Vagina (tissue), 2 donors: ENCODE data around the gene MORF4L1. TPM values are rescaled to one million over a fixed set of nuclear protein-coding genes. Genes with fewer than 3 reads are reported as not detected.

Source experiments
- DNase-seq, 2 donors: peaks; one replicate each; pipeline ENCODE4 v3.0.0-alpha.2; 2017; ENCODE audit errors: extremely low spot score in 2 of 2
- H3K27ac ChIP-seq: fragments of 200-600 bp; sonication (generic); one replicate; pipeline ENCODE4 v1.5.1; 2019
- H3K27me3 ChIP-seq: fragments of 200-600 bp; sonication (generic); one replicate; pipeline ENCODE4 v1.5.1; 2019
- H3K36me3 ChIP-seq, 2 donors: fragments of 200-600 bp; sonication (generic); one replicate each; pipeline ENCODE4 v1.5.1; 2017 to 2019
- H3K4me1 ChIP-seq: fragments of 200-600 bp; sonication (generic); one replicate; pipeline ENCODE4 v1.5.1; 2019
- H3K4me3 ChIP-seq, 2 donors: fragments of 200-600 bp; sonication (generic); 1 replicate in 1 of 2; 2 replicates in 1 of 2; pipeline ENCODE4 v1.5.1; 2016 to 2019
- H3K9me3 ChIP-seq: fragments of 200-600 bp; sonication (generic); one replicate; pipeline ENCODE4 v1.5.1; 2019
- POLR2A ChIP-seq, 2 donors: fragments of 450-650 bp; IDR thresholded peaks; one replicate each; pipeline ENCODE4 v1.6.1; 2017; ENCODE audit warnings: antibody characterized with exemption in 2 of 2, mild to moderate bottlenecking in 2 of 2, moderate library complexity in 2 of 2
- POLR2AphosphoS5 ChIP-seq, 2 donors: sonication (generic); formaldehyde crosslinking; IDR thresholded peaks; one replicate each; pipeline ENCODE4 v1.9.0; 2017; ENCODE audit warnings: antibody characterized with exemption in 2 of 2, mild to moderate bottlenecking in 2 of 2, low read depth in 1 of 2; ENCODE audit not compliant: insufficient read depth in 1 of 2
- intact Hi-C: fragments of 100-400 bp; cut with DNase I; formaldehyde crosslinking; loops from one replicate; pipeline ENCODE4 v1.15.1; 2023
- total RNA-seq: library from RNA; depleted of rRNA; stranded (reverse); fragments of >200 nt; gene quantifications from one replicate; pipeline ENCODE4 v1.2.3, GENCODE V29; 2016
- TF ChIP-seq, protein P1 (sequence below), 3 experiments: fragments of 450-650 bp in 2 of 3; fragments of 200-600 bp in 1 of 3; sonication (generic) in 1 of 3; IDR thresholded peaks; one replicate each; pipeline ENCODE4 v1.5.1; 2017 to 2019; ENCODE audit warnings: antibody characterized with exemption in 3 of 3, mild to moderate bottlenecking in 2 of 3, moderate library complexity in 2 of 3

MORF4L1 gene, protein sequence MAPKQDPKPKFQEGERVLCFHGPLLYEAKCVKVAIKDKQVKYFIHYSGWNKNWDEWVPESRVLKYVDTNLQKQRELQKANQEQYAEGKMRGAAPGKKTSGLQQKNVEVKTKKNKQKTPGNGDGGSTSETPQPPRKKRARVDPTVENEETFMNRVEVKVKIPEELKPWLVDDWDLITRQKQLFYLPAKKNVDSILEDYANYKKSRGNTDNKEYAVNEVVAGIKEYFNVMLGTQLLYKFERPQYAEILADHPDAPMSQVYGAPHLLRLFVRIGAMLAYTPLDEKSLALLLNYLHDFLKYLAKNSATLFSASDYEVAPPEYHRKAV
- total RNA-seq: 170 TPM

DNA sequence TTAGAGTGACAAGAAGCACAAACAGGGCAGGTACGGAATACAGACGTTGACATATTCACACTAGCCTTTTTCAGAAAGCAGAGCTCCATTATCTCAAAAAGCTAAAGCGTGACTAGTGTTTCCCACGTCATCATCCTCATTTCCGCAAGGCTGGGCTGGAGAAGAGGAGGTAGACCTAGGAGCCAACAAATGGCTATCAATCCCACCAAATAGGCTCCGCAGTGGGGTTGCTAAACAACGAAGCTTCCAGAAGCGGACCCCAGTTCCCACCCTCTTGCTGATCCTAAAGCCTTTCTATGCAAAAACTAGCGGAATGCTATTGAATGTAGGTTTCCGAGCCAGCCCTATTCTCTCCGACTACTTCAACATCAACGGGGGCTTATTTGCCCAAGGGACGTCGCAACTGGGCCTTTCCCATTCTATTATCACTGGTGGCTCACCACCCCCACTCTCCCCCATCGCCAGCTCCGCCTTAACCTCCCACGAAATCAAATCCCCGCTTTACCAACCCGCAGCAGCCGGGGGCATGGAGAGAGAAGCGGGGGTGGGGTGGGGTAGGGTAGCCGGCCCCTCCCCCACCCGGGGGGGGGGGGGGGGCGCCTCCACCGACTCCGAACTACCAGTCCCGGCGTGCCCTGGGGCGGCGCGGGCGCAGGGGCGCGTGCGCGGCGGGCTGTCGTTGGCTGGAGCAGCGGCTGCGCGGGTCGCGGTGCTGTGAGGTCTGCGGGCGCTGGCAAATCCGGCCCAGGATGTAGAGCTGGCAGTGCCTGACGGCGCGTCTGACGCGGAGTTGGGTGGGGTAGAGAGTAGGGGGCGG, at the start of gene MORF4L1:
Gene MORF4L1 (plus strand): TSS at position 736 of the 817 bp plus-strand sequence. CDS start 128 bp downstream, outside the sequence.
- peak in 1 of 2 donors; percentile 98 for DNase-seq
- TF ChIP-seq, protein P1, sequence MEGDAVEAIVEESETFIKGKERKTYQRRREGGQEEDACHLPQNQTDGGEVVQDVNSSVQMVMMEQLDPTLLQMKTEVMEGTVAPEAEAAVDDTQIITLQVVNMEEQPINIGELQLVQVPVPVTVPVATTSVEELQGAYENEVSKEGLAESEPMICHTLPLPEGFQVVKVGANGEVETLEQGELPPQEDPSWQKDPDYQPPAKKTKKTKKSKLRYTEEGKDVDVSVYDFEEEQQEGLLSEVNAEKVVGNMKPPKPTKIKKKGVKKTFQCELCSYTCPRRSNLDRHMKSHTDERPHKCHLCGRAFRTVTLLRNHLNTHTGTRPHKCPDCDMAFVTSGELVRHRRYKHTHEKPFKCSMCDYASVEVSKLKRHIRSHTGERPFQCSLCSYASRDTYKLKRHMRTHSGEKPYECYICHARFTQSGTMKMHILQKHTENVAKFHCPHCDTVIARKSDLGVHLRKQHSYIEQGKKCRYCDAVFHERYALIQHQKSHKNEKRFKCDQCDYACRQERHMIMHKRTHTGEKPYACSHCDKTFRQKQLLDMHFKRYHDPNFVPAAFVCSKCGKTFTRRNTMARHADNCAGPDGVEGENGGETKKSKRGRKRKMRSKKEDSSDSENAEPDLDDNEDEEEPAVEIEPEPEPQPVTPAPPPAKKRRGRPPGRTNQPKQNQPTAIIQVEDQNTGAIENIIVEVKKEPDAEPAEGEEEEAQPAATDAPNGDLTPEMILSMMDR (IDR thresholded peaks at IDR 0.05): no peak
- TF ChIP-seq POLR2AphosphoS5 (IDR thresholded peaks at IDR 0.05; ENCODE audit: insufficient read depth in 1 of 2, low read depth in 1 of 2) (no peak), POLR2A (IDR thresholded peaks at IDR 0.05) (no peak)
- H3K27ac ChIP-seq: peak within 1 kb of the TSS; percentile 99
- H3K36me3 ChIP-seq: no peaks in the 10 kb centered on the region
- peak within 1 kb of the TSS; percentile 76 to 80 for H3K4me3 ChIP-seq
- no peaks in the 10 kb centered on the region for H3K27me3 ChIP-seq
- peaks cover 36% of the 10 kb centered on the region for H3K4me1 ChIP-seq
- intact Hi-C loops: no loop called here
- H3K9me3 ChIP-seq: no peaks in the 10 kb centered on the region

DNA sequence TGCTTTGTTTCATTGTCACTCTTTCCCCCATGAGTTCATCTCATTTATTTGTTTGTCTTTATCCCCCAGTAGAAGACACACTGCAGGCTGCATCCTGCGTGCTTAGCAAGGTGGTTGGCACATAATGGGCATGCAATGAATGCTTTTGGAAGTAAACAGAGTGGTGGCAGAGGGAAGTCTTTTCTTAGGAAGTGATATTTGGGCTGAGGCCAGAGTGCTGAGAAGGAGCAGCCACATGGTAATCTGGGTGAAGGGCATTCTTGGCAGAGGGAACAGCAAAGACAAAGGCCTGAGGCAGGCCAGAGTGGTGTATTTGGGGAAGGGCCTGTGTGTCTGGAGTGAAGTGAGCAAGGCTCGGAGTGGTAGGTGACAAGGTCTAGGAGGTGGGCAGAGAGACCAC, 43.8 kb upstream of the MORF4L1 start:
- H3K4me1 ChIP-seq: no peaks in the 10 kb centered on the region
- H3K27ac ChIP-seq: no peak overlapping the region
- no peak overlapping the region for H3K4me3 ChIP-seq
- H3K9me3 ChIP-seq: no peaks in the 10 kb centered on the region
- intact Hi-C loops: no loop called here
- TF ChIP-seq, protein P1 (IDR thresholded peaks at IDR 0.05): no peak
- TF ChIP-seq POLR2A (IDR thresholded peaks at IDR 0.05): no peak
- no peak for TF ChIP-seq POLR2AphosphoS5 (IDR thresholded peaks at IDR 0.05; ENCODE audit: insufficient read depth in 1 of 2, low read depth in 1 of 2)
- DNase-seq: no peak
- no peaks in the 10 kb centered on the region for H3K27me3 ChIP-seq
- H3K36me3 ChIP-seq: no peaks in the 10 kb centered on the region

DNA sequence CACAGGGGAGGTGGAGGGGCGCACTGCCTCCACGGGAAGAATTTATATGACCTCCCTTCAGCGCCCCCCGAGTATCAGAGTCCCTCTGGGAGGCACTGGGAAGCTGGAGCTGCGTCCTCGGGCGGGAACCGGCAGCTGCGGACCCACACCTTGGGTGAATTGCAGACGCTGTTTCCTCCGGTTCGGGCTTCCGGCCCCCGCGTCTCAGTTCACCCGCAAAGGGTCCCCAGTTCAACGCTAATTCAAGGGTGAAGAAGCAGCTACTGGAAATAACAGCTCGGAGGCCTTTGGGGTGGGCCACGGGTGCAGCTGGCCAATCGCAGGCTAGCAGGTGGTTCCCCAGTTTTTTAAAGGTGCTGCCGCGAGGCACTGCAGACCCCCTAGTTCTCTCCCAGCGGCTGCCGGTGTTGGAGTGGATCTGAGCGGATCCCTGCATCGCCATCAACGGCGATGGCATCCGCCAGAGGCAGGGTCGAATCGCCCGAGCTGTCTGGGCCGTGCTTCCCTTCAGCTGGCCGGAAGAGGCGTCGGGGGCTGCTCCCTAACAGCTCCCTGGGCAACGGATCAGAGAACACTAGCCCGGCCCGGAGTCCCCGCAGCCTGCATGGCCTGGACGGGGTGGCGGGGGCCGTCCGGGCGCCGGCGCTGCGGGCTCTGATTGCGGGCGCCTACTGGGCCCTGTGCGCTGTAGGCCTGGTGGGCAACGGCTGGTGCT, 42.0 kb upstream of the MORF4L1 start:
- intact Hi-C loops: no loop called here
- no peaks in the 10 kb centered on the region for H3K27me3 ChIP-seq
- no peak overlapping the region for H3K4me3 ChIP-seq
- H3K36me3 ChIP-seq: no peaks in the 10 kb centered on the region
- H3K9me3 ChIP-seq: no peaks in the 10 kb centered on the region
- no peaks in the 10 kb centered on the region for H3K4me1 ChIP-seq
- TF ChIP-seq, protein P1 (IDR thresholded peaks at IDR 0.05): no peak
- no peak overlapping the region for H3K27ac ChIP-seq
- no peak for DNase-seq

DNA sequence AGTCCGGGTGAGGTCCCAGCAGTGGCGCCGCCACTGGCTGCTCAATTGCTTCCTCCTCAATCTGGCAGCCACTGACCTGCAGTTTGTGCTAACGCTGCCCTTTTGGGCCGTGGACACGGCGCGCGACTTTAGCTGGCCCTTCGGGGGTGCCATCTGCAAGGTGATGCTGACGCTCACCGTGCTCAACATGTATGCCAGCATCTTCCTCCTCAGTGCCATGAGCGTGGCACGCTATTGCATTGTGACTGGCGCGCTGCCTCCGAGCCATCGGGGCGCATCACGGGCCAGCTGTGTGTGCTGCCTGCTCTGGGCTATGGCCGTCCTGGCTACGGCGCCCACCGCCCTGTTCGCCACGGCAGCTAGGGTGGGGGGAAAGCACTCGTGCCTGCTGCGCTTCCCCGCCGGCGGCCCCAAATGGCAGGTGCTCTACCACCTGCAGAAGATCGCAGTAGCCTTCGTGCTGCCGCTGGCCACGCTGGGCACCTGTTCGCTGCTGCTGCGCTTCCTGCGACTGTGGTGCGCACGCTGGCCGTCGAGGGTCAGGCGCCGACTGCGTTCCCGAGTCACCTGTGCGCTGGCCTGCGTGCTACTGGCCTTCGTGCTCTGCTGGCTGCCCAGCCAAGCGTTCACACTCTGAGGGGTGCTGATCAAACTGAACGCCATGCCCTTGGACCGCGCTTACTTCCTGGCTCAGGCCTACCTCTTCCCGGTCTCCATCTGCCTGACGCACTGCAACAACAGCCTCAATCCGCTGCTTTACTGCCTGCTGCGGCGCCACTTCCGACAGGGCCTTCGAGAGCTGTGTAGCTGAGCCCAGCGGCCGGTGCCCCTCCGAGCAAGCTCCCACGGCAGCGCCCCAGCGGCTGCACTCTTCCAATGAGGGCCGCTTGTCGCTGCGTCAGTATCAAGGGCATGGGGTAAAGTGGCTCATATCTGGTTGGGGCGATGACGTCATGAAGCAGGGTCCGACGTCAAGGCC, 41.2 kb upstream of the MORF4L1 start:
- no peak for TF ChIP-seq POLR2AphosphoS5 (IDR thresholded peaks at IDR 0.05; ENCODE audit: insufficient read depth in 1 of 2, low read depth in 1 of 2)
- TF ChIP-seq, protein P1 (IDR thresholded peaks at IDR 0.05): no peak
- TF ChIP-seq POLR2A (IDR thresholded peaks at IDR 0.05): no peak
- H3K27me3 ChIP-seq: no peaks in the 10 kb centered on the region
- intact Hi-C loops: no loop called here
- no peaks in the 10 kb centered on the region for H3K36me3 ChIP-seq
- no peak overlapping the region for H3K4me3 ChIP-seq
- H3K27ac ChIP-seq: no peak overlapping the region
- no peaks in the 10 kb centered on the region for H3K4me1 ChIP-seq
- no peak for DNase-seq
- H3K9me3 ChIP-seq: no peaks in the 10 kb centered on the region
